ENCODE measurements around the gene DUSP8.

- TF ChIP-seq, protein P1, sequence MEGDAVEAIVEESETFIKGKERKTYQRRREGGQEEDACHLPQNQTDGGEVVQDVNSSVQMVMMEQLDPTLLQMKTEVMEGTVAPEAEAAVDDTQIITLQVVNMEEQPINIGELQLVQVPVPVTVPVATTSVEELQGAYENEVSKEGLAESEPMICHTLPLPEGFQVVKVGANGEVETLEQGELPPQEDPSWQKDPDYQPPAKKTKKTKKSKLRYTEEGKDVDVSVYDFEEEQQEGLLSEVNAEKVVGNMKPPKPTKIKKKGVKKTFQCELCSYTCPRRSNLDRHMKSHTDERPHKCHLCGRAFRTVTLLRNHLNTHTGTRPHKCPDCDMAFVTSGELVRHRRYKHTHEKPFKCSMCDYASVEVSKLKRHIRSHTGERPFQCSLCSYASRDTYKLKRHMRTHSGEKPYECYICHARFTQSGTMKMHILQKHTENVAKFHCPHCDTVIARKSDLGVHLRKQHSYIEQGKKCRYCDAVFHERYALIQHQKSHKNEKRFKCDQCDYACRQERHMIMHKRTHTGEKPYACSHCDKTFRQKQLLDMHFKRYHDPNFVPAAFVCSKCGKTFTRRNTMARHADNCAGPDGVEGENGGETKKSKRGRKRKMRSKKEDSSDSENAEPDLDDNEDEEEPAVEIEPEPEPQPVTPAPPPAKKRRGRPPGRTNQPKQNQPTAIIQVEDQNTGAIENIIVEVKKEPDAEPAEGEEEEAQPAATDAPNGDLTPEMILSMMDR (IDR thresholded peaks at IDR 0.05): no peak
- TF ChIP-seq ZFX (IDR thresholded peaks at IDR 0.05; ENCODE audit: borderline replicate concordance): no peak
Measured at GRCh38 chr11:1532014-1532586, 40.0 kb downstream of the DUSP8 start.

All from 22Rv1 (cell line).